ENCODE data around the gene C1QTNF3.

The C1QTNF3 gene

GRCh38 chr5:33969572-33970452 lies 73.2 kb downstream of the C1QTNF3 start:
- Histone ChIP-seq H3K4me3 (no peak overlapping the region), H3K27ac (no peak overlapping the region)

- no peak overlapping the region for H3K4me3 ChIP-seq
- H3K27ac ChIP-seq: no peak overlapping the region
These were observed 74.6 kb downstream of the C1QTNF3 start for GRCh38 chr5:33968211-33969005.
